Measurements from ENCODE around the gene ZNF155.

Gene ZNF155

DNA sequence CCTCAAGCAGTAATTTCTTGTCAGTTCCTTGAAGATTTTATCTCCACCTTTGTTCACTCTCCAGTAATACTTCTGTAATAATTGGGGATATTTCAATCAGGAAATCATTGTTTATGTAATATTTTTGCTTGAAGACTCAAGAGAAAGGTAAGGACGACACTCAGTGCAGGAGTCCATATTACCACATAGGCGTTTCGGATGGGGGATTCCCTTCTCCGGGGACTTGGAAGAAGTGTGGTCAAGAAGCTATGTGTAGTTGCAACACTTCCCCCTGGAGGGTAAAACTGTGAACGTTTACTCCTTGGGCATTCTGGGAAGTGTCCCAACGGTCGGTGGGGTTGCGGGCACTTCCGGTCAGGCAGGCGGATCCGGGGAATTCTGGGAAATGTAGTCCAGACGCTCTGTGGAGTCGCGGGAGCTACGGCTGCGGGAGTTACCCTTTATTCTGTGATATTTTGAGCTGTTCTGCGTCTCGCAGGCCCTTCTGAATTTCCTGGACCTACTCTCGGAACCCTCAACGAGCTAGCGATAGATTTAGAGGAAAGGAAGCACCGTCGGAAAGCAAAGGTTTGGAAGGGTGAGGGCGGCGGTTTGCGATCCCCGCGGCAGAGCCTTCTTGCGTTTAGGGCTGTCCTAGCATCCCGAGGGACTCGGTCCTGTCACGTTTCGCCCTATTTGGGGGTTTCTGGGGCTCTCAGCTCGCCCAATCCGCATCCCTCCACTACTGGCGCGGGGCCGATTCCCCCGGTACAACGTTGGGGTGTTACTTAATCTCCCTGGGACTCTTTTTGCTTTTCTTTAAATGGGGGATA, 32.9 kb upstream of the ZNF155 start, which contains the start of gene ZNF221:
ZNF221 (plus strand) TSS at position 395 of the 812 bp plus-strand sequence. CDS start 11,499 bp downstream, outside the sequence.
- no peaks in the 10 kb centered on the region for H3K27me3 ChIP-seq
- no peaks in the 10 kb centered on the region for H4K20me1 ChIP-seq
- peak within 1 kb of the TSS; percentile 66 to 76 (median 70) for H3K4me3 ChIP-seq
- H3K4me2 ChIP-seq = peak within 1 kb of the TSS; percentile 10 to 64 (median 56); a peak in 21 of 22 replicates
- H3K36me3 ChIP-seq = peaks cover 0 to 9% (median 0%) of the 10 kb centered on the region in 11 experiments; a peak in 2 of 22 replicates
- 0 out of 20 replicates have a peak, but pooled peaks cover 0 to 1% (median 0%) of the 10 kb centered on the region in 10 experiments for H3K4me1 ChIP-seq
- H3K27ac ChIP-seq = peak within 1 kb of the TSS; percentile 39 to 80 (median 67); a peak in 21 of 22 replicates
- H3K9ac ChIP-seq = peak within 1 kb of the TSS; percentile 63 to 84 (median 78)
- TF ChIP-seq Cebpa-rat (IDR thresholded peaks at IDR 0.05) = peak in 6 of 11 experiments; percentile 40 to 54 (median 44); a peak in 8 of 22 replicates
- H3K9me3 ChIP-seq (replicated peaks in 1 of 11) = peaks cover 72 to 99% (median 79%) of the 10 kb centered on the region in 11 experiments

DNA sequence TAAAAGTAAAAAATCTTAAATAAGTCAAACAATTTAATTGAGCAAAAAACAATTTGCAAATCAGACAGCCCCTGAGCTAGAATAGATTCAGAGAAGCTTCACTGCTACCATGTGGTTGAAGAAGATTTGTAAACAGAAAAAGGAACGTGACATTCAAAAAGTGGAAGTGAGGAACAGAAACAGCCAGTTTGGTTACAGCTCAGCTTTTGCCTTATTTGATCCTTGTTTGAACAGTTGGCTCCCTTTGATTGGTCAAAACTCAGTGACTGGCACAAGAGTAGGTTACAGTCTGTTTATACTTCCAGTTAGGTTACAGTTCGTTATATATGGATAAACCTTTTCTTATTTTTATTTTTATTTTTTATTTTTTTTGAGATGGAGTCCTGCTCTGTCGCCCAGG, 27.2 kb upstream of the ZNF155 start:
- H3K4me2 ChIP-seq = peak overlapping the region in 1 of 11 experiments; percentile 31; a peak in 1 of 22 replicates
- H3K9ac ChIP-seq = no peak overlapping the region
- no peaks in the 10 kb centered on the region for H3K27me3 ChIP-seq
- H3K27ac ChIP-seq = no peak overlapping the region; a peak in 1 of 22 replicates
- peaks cover 0 to 47% (median 13%) of the 10 kb centered on the region in 11 experiments; a peak in 14 of 22 replicates for H3K36me3 ChIP-seq
- no peak for TF ChIP-seq Cebpa-rat (IDR thresholded peaks at IDR 0.05)
- peaks cover 0 to 15% (median 0%) of the 10 kb centered on the region in 10 experiments; a peak in 5 of 20 replicates for H3K4me1 ChIP-seq
- H3K4me3 ChIP-seq = no peak overlapping the region
- H3K9me3 ChIP-seq (replicated peaks in 1 of 11) = peaks cover 51 to 100% (median 68%) of the 10 kb centered on the region in 11 experiments
- H4K20me1 ChIP-seq = no peaks in the 10 kb centered on the region

GRCh38 chr19:43957891-43958290, 26.1 kb upstream of the ZNF155 start:
- H4K20me1 ChIP-seq = no peaks in the 10 kb centered on the region
- H3K4me1 ChIP-seq = peaks cover 0 to 15% (median 0%) of the 10 kb centered on the region in 10 experiments; a peak in 5 of 20 replicates
- no peak overlapping the region for H3K9ac ChIP-seq
- peak in 6 of 11 experiments; percentile 17 to 83 (median 66); a peak in 10 of 22 replicates for TF ChIP-seq Cebpa-rat (IDR thresholded peaks at IDR 0.05)
- no peak overlapping the region for H3K27ac ChIP-seq
- H3K9me3 ChIP-seq (replicated peaks in 1 of 11) = peaks cover 46 to 100% (median 70%) of the 10 kb centered on the region in 11 experiments
- no peak overlapping the region for H3K4me3 ChIP-seq
- H3K27me3 ChIP-seq = no peaks in the 10 kb centered on the region
- H3K36me3 ChIP-seq = peaks cover 0 to 55% (median 14%) of the 10 kb centered on the region in 11 experiments; a peak in 14 of 22 replicates
- no peak overlapping the region for H3K4me2 ChIP-seq

- Histone ChIP-seq H3K9me3 (replicated peaks in 1 of 11) (peaks cover 63 to 100% (median 84%) of the 10 kb centered on the region in 11 experiments), H3K4me1 (peaks cover 0 to 15% (median 0%) of the 10 kb centered on the region in 10 experiments; a peak in 5 of 20 replicates), H3K9ac (no peak overlapping the region), H3K27me3 (no peaks in the 10 kb centered on the region), H4K20me1 (no peaks in the 10 kb centered on the region), H3K36me3 (peaks cover 14 to 71% (median 29%) of the 10 kb centered on the region in 11 experiments), H3K4me3 (peak overlapping the region in 1 of 10 experiments; percentile 33; a peak in 2 of 20 replicates), H3K4me2 (no peak overlapping the region), H3K27ac (no peak overlapping the region)
- TF ChIP-seq Cebpa-rat (IDR thresholded peaks at IDR 0.05) = no peak
These were observed 23.6 kb upstream of the ZNF155 start for GRCh38 chr19:43960411-43960810.

- Histone ChIP-seq H3K36me3 (peaks cover 58 to 95% (median 71%) of the 10 kb centered on the region in 11 experiments), H3K4me1 (no peaks in the 10 kb centered on the region)
These were observed 17.8 kb upstream of the ZNF155 start for GRCh38 chr19:43966079-43966694.

DNA sequence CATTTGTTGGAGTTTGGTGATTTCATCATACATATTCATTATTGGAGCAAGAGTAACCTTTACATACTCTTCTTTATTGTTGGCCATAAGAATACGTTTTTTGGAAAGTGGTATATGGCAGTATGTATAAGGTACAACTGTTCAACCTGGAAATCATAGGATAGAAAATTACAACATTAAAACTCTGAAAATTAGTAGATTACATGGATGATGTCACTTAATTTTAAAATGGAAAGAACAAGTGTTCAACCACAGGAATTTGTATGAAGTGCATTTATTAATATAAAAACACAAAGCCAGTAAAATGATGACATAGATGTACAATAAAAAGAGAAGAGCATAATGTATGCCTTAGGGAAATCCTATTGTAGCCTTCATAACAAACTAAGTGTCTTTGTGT, 7.3 kb upstream of the ZNF155 start:
- no peak overlapping the region for H3K27ac ChIP-seq
- no peak overlapping the region for H3K9ac ChIP-seq
- H3K4me3 ChIP-seq = no peak overlapping the region
- peaks cover 21 to 51% (median 23%) of the 10 kb centered on the region in 11 experiments; a peak in 21 of 22 replicates for H3K9me3 ChIP-seq (replicated peaks in 1 of 11)
- no peak for TF ChIP-seq Cebpa-rat (IDR thresholded peaks at IDR 0.05)
- no peaks in the 10 kb centered on the region for H3K27me3 ChIP-seq
- no peaks in the 10 kb centered on the region for H3K4me1 ChIP-seq
- no peaks in the 10 kb centered on the region for H4K20me1 ChIP-seq
- H3K4me2 ChIP-seq = no peak overlapping the region
- no peaks in the 10 kb centered on the region for H3K36me3 ChIP-seq

More at GRCh38 chr19:43966079-43966694, 17.8 kb upstream of the ZNF155 start:
- Histone ChIP-seq H3K27me3 (no peaks in the 10 kb centered on the region), H3K27ac (no peak overlapping the region), H3K9ac (no peak overlapping the region), H4K20me1 (no peaks in the 10 kb centered on the region), H3K4me3 (peak overlapping the region in 6 of 10 experiments; percentile 2 to 38 (median 16); a peak in 5 of 20 replicates), H3K4me2 (no peak overlapping the region), H3K9me3 (replicated peaks in 1 of 11) (peaks cover 90 to 100% (median 98%) of the 10 kb centered on the region in 11 experiments)
- no peak for TF ChIP-seq Cebpa-rat (IDR thresholded peaks at IDR 0.05)

DNA sequence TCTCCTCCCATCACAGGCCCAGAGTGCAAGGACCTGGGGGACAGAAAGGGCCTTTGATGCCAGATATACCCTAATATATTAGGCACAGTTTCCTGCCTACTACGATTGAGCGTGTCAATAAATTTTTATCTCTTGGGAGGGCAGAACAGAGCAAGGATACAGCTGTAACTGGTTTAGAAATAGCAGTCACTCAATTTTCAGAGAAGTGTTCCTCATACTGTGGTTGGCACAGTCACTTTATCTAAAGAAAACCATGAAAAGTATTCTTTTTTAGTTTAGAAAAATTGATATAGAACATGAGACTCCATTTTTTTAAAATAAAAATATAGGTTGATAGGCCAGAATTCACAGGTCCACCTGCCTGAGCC, 460 bp upstream of the ZNF155 start:
- Histone ChIP-seq H3K27me3 (no peaks in the 10 kb centered on the region), H3K4me1 (peaks cover 3 to 18% (median 8%) of the 10 kb centered on the region in 10 experiments; a peak in 14 of 20 replicates), H3K4me3 (peak overlapping the region; percentile 59 to 73 (median 68)), H3K36me3 (peaks cover 0 to 8% (median 0%) of the 10 kb centered on the region in 11 experiments; a peak in 6 of 22 replicates), H3K4me2 (peak overlapping the region; percentile 72 to 86 (median 78)), H3K9me3 (replicated peaks in 1 of 11) (peaks cover 0 to 33% (median 10%) of the 10 kb centered on the region in 11 experiments; a peak in 11 of 22 replicates), H3K9ac (peak overlapping the region in 9 of 11 experiments; percentile 62 to 78 (median 67); a peak in 17 of 22 replicates), H4K20me1 (no peaks in the 10 kb centered on the region), H3K27ac (peak overlapping the region in 4 of 11 experiments; percentile 20 to 64 (median 38); a peak in 2 of 22 replicates)
- no peak for TF ChIP-seq Cebpa-rat (IDR thresholded peaks at IDR 0.05)

- Histone ChIP-seq H3K27me3 (no peaks in the 10 kb centered on the region), H3K4me1 (peaks cover 3 to 18% (median 8%) of the 10 kb centered on the region in 10 experiments; a peak in 14 of 20 replicates), H3K27ac (peak overlapping the region in 5 of 11 experiments; percentile 2 to 45 (median 32); a peak in 3 of 22 replicates), H3K4me3 (peak overlapping the region; percentile 59 to 73 (median 68)), H3K9ac (peak overlapping the region in 10 of 11 experiments; percentile 62 to 78 (median 69); a peak in 20 of 22 replicates), H3K9me3 (replicated peaks in 1 of 11) (peaks cover 4 to 41% (median 10%) of the 10 kb centered on the region in 11 experiments; a peak in 16 of 22 replicates), H3K36me3 (peaks cover 8 to 19% (median 9%) of the 10 kb centered on the region in 11 experiments; a peak in 20 of 22 replicates), H3K4me2 (peak overlapping the region; percentile 72 to 86 (median 78)), H4K20me1 (no peaks in the 10 kb centered on the region)
- no peak for TF ChIP-seq Cebpa-rat (IDR thresholded peaks at IDR 0.05)
These were observed 656 bp downstream of the ZNF155 start for GRCh38 chr19:43984687-43985000.

All from BLaER1 treated with 17β-estradiol and CSF1 and Interleukin-3, amounts not matched to agents 10 nM and 100 nM (cell line).